Stimulated activated CD4-positive, alpha-beta T cell treated with anti-CD3 and anti-CD28 coated beads, Interleukin-2, amount 100 ng/mL, for 24 hours (primary cell): Measurements from ENCODE around the gene CELSR1.
"Not testable (repeated sequence)": the region's sequence is repeated elsewhere in the genome, so short reads cannot be mapped to it uniquely, and the experiment has no call there.

Source experiments
- DNase-seq, 2 donors: peaks; one replicate each; pipeline ENCODE4 v3.0.0-alpha.2; 2020

CELSR1 gene

DNA sequence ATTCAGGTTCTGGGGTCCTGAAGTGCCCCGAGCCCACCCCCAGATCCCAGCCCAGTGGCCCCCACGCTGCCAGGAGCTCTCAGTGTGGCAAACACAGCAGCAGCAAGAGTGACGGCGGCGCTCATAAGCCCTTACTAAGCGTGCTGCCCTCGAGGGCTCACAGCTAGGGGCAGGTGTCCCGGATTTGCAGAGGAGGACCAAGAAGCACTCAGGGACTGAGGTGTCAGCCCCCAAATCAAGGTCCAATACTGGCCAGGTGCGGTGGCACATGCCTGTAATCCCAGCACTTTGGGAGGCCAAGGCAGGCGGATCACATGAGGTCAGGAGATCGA is 25.4 kb downstream of the CELSR1 start:
- DNase-seq: no peak

DNA sequence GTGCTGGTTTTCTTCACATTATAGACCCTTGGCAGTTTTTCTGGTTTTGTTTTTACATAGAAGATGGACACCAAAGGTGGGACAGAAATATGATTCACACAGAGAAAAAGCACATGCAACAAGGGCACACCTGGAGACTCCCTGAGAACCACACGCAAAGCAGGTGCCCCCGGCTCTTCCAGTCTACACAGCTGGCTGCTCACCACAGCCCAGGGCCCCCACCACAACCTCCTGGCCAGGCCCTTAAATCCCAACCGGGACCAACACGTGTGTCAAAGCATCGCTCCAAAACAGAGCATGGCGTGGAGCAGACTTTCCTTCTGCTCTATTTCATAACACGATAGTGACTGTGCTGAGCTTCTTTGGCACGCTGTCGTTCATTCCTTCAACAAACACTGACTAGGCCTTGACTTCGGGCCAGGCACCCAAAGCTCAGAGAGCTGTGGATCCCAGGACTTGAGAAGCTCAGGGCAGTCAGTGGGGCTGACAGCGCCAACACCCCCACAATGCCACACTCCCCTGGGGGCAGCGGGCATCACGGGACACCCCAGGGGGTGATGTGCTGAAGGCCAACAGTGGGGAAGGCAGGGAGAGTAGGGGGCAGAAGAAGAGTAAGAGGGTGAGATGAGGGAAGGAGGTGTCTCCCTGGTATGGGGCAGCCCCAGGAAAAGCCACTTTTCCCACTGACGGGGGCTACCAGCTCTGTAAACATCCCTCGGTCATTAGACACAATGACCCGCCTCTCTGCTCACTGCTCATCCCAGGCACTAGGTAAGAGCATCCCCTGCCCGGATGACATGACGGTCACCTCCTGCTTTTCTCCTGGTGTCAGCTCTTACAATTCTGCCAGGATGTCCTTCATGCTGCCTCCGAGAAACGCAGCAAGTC is 26.0 kb downstream of the CELSR1 start:
- DNase-seq: no peak

DNA sequence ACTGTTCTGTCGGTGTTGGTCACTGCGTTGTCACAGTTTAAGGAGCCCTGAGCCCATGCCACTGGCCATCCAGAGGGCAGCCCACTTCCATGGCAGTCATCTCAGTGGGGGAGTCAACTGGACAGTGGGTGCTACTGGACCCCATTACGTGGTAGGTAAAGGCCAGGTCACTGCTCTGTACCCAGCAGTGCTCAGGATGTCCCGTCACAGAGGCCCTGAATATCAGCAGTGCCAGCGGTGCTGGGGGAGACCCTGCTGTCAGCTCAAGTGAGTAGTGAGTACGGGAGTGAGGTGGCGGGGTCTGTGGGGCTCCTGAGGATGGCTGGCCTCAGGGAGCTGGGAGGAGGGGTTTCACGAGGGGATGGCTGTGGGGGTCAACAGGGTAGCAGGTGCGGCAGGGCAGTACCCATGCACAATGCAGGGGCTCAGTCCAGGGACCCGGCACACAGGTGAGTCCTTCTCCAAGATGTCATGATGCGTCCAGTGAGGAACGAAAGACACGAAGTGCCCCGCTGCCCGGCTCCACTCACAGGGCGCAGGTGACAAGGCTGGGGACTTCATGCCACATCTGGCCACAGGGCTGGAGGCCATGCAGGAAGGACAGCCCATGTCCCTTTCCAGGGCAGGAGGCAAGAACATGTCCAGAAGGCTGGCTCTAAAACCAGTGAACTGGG is 27.9 kb downstream of the CELSR1 start:
- DNase-seq: no peak

DNA sequence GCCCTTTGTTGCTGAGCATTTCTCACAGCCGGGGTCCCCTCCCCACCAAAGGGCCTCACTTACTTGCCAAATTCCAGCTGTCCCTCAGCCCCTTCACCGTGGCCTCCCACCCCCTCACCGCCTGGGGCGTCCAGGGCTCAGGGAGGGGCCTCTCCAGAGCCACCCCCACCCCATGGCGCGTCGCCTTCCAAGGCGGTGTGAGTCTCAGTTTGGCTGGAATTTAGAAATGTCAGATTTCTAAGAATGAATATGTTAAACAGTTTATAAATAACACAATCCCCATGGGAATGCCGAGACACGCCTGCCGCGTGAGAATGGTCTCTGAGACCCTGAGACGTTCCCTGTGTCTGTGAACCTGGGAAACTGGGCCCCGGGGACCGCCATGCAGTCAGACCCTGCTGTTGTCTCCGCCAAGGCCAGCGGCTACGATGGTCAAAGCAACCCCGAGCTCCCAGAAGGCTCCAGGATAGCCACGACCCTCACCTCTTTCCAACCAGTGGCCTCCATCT is 28.9 kb downstream of the CELSR1 start:
- no peak for DNase-seq

DNA sequence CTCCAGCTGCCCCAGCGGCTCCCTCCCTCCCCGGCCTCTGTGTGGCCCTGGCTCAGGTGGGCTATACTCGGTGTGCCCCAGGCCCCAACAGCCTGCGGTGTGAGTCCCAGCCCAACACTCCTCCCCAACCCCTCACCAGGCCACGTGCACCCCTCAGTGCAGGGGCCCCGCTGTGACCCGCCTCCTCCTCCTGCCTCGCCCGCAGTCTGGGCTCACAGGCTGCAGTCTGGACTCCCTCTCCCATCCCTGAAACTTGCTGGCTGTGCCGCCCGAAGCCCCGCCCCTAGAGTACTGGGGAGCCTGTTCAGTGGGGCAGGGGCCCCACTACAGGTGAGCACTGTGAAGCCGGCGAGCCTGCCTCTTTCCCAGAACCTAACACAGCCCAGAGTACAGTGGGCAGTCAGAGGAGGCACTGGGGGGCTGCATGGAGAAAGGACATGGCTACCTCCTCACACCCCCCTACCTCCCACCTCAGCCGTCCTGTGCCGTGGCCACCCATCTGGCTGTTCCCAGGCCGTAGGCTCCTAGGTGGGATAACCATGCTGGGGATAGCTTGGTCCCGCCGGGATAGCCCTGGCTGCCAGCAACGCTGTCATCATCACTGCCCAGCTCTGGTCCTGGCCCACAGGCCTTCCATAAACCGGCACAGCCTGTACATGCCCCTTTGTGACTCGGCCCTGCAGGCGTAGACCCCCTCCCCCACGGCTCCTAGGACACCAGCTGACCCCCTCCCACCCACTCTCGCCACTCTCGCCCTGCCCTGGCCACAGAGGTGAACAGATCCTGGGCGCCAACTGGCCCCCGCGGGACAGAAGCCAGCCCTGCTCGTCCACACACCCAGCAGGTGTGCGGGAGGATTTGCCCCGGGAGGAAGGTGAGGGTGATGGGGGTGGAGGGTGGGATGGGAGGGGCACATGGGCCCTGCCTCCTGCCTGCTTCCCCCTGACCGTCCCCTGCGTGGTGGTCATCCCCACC is 29.7 kb downstream of the CELSR1 start:
- DNase-seq: no peak

DNA sequence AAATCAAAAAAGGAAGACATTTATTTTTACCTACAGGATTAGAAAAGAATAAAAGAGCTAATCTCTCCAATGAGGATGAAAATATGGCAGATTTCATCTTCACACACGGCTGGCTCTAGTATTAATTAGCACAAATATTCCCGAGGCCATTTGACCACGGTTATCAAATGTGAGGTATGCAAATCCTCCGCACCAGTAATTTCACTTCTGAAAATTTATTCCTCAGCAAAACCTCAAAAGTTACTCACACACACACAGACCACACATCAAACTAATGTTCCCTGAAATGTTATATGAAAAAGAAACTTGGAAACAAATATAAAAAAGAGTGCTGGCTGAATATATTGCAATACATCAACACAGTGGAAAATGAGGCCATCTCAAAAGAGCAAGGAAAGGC is 32.8 kb downstream of the CELSR1 start:
- no peak for DNase-seq

DNA sequence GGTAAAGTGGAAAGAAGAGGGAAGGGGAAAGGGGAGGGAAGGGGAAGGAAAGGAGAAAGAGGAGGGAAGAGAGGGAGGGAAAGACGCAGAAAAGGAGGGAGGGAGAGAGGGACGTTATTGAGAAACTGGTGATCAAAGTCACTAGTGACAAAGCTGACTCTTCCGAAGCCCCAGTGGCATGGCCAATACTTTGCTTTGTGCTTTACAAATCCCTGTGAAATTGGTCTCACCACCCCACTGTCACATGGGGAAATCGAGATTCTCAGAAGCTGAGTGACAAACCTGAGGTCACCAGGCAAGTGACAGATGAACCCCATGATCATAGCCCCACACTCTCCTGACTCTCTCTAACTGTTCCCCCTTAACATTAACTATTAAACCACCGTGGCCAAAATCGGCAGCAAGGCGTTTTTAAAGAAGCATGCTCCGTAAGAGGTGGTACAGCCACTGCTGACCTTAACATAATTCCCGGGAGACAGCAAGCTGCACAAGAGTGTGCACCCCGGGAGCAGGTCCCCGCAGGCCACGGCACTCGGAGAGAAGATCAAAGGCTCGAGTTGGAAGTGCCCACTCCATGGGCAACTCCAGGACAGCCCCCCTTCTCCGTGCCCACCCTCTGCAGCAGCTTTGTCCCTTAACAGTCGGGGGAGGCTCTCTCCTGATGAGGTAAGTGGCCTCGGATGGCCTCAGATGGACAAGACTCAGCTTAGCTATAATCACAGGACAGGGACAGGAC is 34.8 kb downstream of the CELSR1 start:
- no peak for DNase-seq

DNA sequence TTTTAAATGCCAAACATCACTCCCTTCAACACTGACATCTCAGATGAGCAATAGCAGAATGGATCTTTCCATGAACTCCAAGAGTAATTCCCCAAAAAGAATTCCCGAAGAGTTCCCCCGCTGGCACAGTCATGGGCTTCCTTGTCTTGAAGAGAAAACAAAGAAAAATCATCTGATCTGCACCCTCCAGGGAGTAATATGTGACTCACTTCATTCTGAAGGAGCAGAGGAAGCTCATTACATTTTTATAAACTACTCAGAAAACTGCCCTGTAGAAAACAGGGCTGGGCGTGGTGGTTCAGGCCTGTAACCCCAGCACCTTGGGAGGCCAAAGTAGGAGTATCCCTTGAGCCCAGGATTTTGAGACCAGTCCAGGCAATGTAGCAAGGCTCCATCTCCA is 35.7 kb downstream of the CELSR1 start:
- DNase-seq: no peak

DNA sequence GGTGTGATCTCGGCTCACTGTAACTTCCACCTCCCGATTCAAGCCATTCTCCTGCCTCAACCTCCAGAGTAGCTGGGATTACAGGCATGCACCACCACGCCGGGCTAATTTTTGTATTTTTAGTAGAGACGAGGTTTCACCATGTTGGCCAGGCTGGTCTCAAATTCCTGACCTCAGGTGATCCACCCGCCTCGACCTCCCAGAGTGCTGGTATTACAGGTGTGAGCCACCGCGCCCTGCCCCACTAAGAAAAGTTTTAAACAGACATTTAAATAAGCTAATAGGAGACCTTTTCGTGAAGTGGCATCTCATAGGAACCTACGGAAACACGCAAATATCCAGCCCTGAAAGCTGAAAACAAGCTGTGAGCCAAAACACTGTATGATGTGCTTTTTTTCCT is 36.2 kb downstream of the CELSR1 start:
- DNase-seq: not testable (repeated sequence)

DNA sequence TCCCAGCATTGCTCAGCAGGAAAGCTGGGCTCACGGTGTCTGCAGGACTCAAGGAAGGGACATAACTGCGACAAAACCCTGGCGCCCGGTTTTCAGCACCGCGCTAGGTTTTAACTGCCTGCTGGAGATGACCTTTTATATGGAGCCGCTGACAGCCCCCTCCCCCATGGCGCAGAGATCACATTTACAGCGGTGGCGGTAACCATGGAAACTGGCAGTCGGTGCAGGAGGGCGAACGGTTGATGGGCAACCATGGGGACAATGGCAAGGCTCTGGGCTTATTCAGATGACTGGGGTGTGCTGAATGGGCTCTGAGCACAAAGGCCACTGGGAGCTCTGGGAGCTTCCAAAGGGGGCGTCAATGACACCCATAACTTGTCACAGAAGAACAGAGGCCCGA is 37.2 kb downstream of the CELSR1 start:
- no peak for DNase-seq

DNA sequence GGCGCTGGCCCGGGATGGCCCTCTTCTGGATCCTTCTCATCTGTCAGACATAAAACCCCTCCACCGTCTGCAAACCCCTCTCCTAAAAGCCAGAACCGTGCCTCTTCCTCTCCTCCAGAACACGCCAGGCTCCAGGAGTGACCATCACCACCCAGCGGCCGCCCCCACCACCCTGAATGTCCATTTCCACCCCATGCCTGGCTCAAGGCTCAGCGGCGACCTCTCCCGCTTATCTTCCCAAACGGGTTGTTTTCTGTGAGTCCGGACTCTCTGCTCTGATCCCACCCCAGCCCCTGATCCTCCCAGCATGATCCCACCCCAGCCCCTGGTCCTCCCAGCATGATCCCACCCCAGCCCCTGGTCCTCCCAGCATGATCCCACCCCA is 37.6 kb downstream of the CELSR1 start:
- no peak for DNase-seq

DNA sequence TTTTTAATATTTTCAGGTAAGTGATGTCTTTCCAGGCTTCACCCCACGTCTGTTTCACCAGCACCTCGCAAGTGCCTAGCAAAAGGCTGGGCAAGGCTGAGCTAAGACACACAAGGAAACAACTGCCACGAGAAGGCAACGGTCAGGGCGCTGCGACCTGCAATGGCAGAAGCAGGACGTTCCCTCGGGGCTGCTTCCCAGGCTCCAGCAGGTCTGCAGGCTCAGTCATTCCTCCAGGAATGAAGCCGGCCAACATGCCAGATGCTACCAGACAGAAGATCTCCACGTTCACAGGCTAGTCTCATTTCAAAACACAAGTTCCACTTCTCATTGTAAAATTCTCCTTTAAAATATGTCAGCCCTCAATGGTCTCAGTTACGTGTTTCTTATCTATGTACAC is 45.5 kb downstream of the CELSR1 start:
- DNase-seq: no peak

DNA sequence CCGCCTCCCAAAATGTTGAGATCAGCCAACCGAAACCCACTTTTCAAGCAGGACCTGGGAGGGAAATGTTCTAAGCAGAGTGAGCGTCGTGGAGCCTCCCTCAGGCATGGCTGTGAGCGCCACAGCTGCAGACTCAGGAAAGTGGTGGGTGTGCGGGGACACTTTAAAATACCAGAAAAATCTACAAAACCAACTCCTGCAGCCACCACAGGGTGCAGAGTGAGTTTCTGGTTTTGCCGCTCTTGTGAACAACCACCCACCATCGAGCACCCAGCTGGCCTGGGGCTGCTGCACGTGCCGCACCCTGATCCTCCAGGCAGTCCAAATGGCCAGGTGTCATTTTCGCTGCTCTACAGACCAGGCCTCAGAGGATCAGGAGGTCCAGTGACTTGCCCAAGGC is 46.9 kb downstream of the CELSR1 start:
- DNase-seq: no peak

DNA sequence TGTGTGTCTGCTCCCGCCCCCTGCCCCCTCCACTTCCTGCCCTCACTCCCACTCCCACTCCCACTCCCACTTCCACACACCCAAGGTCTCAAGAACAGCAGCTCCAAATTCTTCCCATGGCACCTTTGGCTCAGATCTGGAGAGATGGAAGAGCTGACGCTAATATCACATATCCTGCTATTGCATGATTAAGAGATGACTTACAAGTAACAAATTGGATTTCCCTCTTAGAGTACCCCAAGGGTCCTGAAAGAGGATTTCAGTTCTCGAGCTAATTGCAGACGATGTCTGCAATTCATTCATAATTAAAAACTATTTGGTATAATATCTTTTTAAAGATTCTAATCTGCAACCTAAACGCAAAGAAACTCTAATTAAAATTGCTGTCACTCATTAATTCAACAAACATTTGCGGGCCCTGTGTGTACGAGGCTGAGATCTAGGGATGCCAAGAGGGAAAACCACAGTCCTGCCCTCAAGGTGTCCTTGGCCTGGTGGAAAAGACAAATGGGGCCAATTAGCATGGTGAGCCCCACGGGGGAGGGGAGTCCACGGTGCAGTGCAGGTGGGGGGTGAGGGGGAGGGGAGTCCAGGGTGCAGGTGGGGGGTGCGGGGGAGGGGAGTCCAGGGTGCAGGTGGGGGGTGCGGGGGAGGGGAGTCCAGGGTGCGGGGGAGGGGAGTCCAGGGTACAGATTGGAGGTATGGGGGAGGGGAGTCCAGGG is 50.3 kb downstream of the CELSR1 start:
- DNase-seq: no peak

DNA sequence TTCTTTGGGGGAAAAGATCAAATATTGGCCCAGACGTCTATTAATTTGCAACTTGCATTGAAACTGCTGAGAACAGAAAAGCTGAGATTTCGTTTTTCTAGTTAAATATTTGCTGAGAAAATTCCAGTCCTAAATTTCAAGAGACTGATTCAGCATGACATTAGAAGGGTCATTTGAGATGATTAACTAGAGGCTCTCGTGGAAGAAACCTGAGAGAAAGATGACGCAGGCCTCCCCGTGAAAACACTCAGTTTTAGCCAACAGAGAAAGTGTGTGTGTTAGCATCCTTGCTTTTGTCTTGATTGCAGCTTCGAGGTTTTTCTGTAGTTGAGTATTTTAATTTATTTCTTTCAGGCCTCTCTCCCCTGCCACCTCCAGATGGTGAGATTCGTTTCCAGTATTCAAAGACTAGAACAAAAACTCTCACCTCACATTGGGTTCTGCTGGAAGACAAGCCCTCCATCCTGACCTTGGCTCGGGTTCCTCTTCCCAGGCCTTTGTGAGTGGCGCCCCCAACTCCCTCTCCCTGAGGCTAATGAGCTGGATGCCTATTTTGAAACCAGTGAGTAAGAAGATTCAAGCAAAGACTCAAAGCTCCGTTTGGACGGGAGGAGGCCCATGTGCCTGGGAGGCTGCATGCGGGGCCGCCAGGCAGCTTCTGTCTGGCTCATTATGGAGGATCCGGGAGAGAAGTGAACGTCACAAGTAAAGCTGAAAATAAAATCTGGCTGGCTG is 52.4 kb downstream of the CELSR1 start:
- DNase-seq: no peak

DNA sequence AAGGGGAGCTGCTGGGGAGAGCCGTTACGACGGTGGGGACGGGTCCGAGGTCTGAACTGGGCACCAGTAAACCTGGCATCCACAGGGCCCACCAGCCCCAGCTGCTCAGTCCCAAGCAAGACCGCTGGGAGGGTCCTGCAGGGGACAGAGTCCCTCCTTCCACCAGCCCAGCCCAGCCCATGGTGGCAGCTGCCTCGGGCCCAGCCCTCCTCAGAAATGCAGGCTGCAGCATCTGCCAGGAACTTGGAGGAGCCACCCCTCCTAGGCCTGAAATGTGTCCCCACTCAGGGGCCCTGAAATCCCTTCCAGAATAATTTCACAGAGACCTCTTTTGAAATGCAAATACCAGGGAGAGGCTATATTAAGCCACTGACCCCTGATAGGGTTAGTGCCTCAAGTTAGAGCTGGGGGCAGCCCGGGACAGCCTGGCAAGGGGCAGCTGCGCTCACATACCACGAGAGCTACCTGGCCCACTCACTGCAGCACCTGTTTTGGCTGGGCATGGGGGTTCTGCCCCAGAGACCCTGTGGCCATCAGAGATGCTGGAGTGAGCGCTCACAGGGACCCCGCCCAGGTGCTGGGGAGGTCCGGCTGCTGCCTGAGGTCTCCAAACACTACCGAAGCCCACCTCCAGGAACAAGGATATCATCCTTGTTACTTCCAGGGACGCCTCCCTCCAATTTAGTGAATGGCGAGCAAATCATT is 53.1 kb downstream of the CELSR1 start:
- DNase-seq: no peak

DNA sequence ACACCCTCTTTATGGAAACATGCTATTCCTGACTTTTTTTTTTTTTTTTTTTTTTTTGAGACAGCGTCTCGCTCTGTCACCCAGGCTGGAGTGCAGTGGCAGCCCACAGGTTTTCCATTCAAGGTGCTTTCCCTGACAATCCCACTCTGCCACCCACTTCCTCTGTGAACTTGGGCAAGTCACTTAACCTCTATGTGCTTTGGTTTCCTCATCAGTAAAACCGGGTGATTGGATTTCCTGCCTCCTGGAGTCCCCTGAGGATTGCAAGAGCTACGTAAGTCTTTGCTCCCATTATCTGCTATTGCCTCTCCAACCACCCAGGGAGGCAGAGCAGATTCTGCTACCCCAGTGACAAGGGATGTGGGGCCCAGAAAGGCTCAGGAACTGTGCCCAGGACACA is 54.1 kb downstream of the CELSR1 start:
- peak in 1 of 2 donors; percentile 6 for DNase-seq

DNA sequence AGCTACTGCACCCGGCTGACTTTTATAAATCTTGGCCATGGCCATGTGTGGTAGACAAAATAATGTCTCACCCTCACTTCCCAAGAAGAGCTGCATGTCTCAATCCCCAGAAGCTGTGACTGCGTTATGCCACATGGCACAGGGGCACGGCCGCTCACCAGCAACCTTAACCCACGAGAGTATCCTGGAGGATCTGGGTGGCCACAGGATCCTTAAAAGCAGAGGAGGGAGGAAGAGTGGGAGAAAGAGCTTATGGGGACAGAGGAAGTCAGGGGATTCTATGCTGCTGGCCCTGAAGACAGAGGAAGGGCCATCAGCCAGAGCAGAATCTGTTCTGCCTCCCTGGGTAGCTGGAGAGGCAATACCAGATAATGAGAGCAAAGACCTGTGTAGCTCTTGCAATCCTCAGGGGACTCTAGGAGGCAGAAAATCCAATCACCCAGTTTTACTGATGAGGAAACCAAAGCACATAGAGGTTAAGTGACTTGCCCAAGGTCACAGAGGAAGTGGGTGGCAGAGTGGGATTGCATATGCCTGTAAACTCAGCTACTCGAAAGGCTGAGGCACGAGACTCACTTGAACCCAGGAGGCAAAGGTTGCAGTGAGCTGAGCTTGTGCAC is 55.3 kb downstream of the CELSR1 start:
- DNase-seq: no peak

DNA sequence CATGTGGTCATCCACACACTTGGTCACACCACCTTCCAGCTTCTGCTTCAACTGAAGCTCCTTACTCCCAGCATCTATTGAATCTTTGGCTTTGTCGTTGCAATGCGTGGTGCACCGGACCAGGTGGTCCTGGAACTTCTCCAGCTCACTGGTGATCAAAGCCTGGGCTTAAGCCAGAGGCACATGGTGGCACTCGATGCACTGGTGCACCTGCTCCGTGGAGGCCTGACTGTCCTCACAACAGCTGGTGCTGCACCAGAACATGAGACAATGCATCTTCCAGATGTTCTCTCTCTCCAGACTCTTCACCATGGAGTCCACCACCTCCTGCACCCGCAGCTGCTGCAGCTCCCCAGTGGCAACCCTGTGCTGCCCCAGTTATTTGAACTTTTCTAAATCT is 56.0 kb downstream of the CELSR1 start:
- DNase-seq: no peak

DNA sequence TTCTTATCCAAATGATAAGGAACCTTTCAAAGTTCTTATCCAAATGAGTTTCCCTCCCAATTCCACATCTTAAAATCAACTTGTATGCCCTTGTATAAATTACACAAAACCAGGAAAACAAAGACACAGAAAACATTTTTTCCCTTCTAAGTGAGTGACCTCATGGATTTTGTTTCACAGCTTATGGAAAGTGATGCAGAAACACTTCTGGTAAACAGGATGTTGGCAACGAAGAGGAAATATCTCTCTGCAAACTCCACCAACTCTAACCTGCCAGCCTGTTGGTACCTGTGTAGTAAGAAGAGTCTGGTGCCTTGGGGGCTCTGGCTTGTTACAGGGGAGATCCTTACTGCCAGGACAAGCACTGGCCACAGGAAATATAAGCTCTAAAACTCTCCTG is 57.0 kb downstream of the CELSR1 start:
- no peak for DNase-seq
